ENCODE data around the gene PROCA1.
A peak's percentile ranks its signal among the peaks of the same experiment; 100 is the strongest.
"Not testable (repeated sequence)": the region's sequence is repeated elsewhere in the genome, so short reads cannot be mapped to it uniquely, and the experiment has no call there.

PROCA1 gene

GRCh38 chr17:28726226-28726626 lies 14.5 kb upstream of the PROCA1 start, which contains the start of gene TLCD1:
Gene TLCD1, minus strand, starts transcription at chr17:28726233. Its CDS starts 136 bp downstream, at chr17:28726097.
- Histone ChIP-seq H3K4me3 (ENCODE audit: low read depth, low read length) (peak within 1 kb of the TSS; percentile 60), H3K27ac (peak within 1 kb of the TSS; percentile 94), H3K27me3 (ENCODE audit: insufficient read depth, low read depth, severe bottlenecking) (no peaks in the 10 kb centered on the region), H3K9me3 (ENCODE audit: severe bottlenecking) (no peaks in the 10 kb centered on the region), H3K36me3 (peaks cover 47% of the 10 kb centered on the region)
- peak; percentile 80 for DNase-seq
- TF ChIP-seq CTCF (IDR thresholded peaks at IDR 0.05; ENCODE audit: low read depth, low read length), result no peak

GRCh38 chr17:28725660-28726225 lies 14.1 kb upstream of the PROCA1 start:
- H3K27me3 ChIP-seq (ENCODE audit: insufficient read depth, low read depth, severe bottlenecking), result no peaks in the 10 kb centered on the region
- H3K4me3 ChIP-seq (ENCODE audit: low read depth, low read length), result peak overlapping the region; percentile 60
- H3K27ac ChIP-seq, result peak overlapping the region; percentile 94
- DNase-seq, result peak; percentile 64
- H3K36me3 ChIP-seq, result peaks cover 52% of the 10 kb centered on the region
- H3K9me3 ChIP-seq (ENCODE audit: severe bottlenecking), result no peaks in the 10 kb centered on the region
- TF ChIP-seq CTCF (IDR thresholded peaks at IDR 0.05; ENCODE audit: low read depth, low read length), result no peak

DNA sequence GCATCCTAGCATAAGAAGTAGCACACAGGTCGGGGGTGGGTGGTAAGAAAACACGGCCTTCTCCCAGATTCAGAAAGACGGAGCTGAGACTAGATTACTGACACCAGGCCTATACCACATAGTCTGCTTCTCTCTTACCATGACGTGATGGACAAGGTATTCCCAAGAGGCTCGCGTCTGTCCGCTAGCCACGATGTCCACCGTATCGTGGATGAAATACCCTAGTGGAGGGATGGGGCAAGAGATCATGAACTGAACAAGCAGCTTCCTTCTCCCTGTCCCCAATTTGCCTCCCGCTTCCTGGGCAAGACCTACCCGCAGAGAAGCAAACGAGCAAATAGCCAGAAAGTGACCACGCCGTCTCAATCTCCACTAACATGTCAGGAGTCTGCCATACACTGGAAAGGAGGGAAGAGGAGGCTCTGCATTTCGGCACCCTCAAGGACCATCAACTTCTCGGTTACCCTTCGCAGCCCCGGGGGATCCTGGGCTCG lies 13.5 kb upstream of the PROCA1 start:
- peak; percentile 26; the same call in 1 of the 2 replicates for TF ChIP-seq CTCF (IDR thresholded peaks at IDR 0.05; ENCODE audit: low read depth, low read length)
- peaks cover 57% of the 10 kb centered on the region for H3K36me3 ChIP-seq
- H3K4me3 ChIP-seq (ENCODE audit: low read depth, low read length), result peak overlapping the region; percentile 60
- no peaks in the 10 kb centered on the region for H3K9me3 ChIP-seq (ENCODE audit: severe bottlenecking)
- H3K27ac ChIP-seq, result peak overlapping the region; percentile 94
- peak; percentile 46 for DNase-seq
- no peaks in the 10 kb centered on the region for H3K27me3 ChIP-seq (ENCODE audit: insufficient read depth, low read depth, severe bottlenecking)

GRCh38 chr17:28724500-28725165 lies 12.9 kb upstream of the PROCA1 start:
- Histone ChIP-seq H3K27ac (peak overlapping the region; percentile 94), H3K4me3 (ENCODE audit: low read depth, low read length) (peak overlapping the region; percentile 60), H3K36me3 (peaks cover 61% of the 10 kb centered on the region), H3K9me3 (ENCODE audit: severe bottlenecking) (no peaks in the 10 kb centered on the region), H3K27me3 (ENCODE audit: insufficient read depth, low read depth, severe bottlenecking) (no peaks in the 10 kb centered on the region)
- DNase-seq, result no peak
- no peak for TF ChIP-seq CTCF (IDR thresholded peaks at IDR 0.05; ENCODE audit: low read depth, low read length)

- H3K36me3 ChIP-seq, result peaks cover 61% of the 10 kb centered on the region
- not testable (repeated sequence) for H3K27me3 ChIP-seq (ENCODE audit: insufficient read depth, low read depth, severe bottlenecking); H3K9me3 ChIP-seq (ENCODE audit: severe bottlenecking); DNase-seq; H3K4me3 ChIP-seq (ENCODE audit: low read depth, low read length)
- peak overlapping the region; percentile 9 for H3K27ac ChIP-seq
Measured at GRCh38 chr17:28723836-28724499, 12.3 kb upstream of the PROCA1 start.

DNA sequence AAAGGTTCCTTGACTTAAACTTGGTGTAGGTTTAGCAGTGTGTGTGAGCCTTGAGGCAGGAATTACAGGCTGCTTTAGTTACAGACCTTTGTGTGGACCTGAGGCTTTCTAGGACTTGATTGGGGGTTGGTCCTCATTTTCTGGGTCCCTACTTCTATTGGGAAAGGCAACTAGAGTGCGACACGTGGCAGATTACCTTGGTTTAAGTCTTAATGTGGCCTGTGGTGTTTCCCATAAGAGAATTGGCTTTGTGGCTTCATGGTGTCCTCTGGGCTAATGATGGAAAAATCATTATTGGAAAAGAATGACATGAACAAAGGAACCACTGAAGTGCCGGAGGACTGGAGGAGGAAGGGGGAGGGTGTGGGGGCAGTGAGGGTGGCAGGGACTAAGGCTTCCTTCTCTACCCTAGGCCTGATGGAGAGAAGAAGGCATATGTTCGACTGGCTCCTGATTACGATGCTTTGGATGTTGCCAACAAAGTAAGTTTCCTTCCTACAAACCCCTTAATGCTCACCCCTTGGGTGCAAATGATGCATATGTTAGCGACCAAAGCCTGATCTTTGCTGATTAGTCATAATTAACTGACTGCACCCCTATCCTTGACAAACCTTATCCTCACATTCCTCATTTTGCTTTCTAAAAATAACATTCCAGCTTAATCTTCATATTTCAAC lies 11.6 kb upstream of the PROCA1 start:
- H3K4me3 ChIP-seq (ENCODE audit: low read depth, low read length), result no peak overlapping the region
- no peak for DNase-seq
- H3K27me3 ChIP-seq (ENCODE audit: insufficient read depth, low read depth, severe bottlenecking), result no peaks in the 10 kb centered on the region
- no peaks in the 10 kb centered on the region for H3K9me3 ChIP-seq (ENCODE audit: severe bottlenecking)
- TF ChIP-seq CTCF (IDR thresholded peaks at IDR 0.05; ENCODE audit: low read depth, low read length), result no peak
- peak overlapping the region; percentile 46 for H3K27ac ChIP-seq
- H3K36me3 ChIP-seq, result peaks cover 61% of the 10 kb centered on the region

Data from WERI-Rb-1 (cell line).